GM18507 (cell line): Measurements from ENCODE around the gene DUOXA1.
"Not testable (repeated sequence)": the region's sequence is repeated elsewhere in the genome, so short reads cannot be mapped to it uniquely, and the experiment has no call there.

ENCODE experiments used
- DNase-seq: peaks from one replicate; pipeline ENCODE4 v3.0.0; 2011; ENCODE audit warnings: low read depth; ENCODE audit not compliant: insufficient read length; ENCODE audit errors: extremely low spot score
- FAIRE-seq: peaks from 2 replicates; lab custom pipeline; 2011; peaks lifted over from hg19 to GRCh38; lab: Jason Lieb, UNC

DUOXA1 gene

DNA sequence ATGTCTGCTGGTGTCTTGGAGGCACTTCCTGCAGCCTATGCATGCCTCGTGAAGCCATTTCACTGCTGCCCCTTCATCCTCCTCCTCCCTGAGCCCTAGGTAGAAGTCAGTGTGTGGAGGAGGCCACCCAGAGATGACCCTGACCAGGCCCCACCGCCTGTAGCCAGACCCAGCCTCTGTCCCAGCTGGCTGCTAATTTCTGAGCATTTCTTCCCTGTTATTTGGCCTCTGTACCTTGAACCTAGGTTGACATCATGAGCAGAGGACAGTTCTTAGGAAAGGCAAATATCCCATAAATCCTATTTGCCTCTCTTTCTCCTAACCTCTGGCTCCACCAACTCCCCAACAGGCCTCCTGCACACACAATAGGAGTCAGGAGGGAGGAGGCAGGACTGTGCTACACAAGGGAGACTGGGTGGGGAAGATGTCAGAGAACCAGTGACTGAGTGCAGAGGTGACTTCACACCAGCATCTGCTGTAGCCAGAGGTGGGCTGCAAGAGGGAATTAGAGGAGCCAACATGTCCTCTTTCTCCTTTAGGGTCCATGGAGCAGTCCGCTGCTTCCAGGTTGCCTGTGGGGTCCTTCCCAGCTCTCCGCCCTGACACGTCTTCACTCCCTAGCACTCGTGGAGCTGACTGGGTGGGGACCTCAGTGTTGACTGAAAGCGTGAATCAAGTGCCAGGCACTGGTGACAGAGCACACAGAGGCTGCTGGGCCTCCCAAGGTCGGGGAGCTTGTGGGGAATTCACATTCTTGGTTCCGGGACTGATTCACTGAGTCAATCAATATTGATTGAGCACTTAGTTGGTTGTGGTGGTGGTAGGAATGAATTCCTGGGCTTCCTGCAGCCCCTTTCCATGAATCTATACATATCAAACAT, 54.0 kb downstream of the DUOXA1 start:
- not testable (repeated sequence) for DNase-seq, FAIRE-seq

DNA sequence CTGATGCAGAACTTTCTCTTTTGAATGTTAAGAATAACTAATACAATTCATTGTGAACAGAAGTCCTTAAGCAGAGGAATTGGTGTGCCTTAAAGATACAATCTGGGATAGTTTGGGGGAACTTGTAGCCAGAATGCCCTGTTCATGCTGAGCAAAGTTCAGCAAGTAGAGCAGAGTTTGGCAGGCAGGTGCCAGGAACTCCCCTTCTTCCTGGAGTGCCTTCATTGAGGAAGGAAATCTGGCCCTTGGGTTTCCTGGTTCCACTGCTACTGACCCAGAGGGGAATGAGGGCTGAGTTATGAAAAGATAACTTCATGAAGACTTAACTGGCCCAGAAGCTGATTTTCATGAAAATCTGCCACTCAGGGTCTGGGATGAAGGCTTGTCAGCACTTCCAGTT, 56.1 kb downstream of the DUOXA1 start:
- not testable (repeated sequence) for FAIRE-seq, DNase-seq

DNA sequence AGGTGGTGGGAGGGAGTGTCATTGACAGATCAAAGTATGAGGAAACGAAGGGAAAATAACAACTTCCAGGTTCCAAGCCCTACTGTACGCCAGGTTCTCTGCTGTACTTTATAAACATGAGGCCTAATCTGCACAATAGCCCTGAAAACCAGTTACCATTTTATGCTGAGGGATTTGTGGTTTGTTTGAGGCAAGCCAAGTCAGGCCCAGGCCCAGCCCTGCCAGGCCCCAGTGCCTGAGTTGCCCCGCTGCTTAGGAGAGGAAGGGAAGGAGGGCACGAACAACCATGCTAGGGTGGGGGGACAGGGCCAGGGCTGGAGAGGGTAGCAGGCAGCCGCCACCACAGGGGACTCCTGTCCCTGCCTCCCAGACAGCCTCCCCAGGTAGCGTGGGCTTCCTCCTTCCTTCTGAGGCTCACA, 59.7 kb downstream of the DUOXA1 start:
- FAIRE-seq, DNase-seq: not testable (repeated sequence)
